Neural cell (in vitro differentiated cells): Measurements from ENCODE around the gene ZNF582. TPM values are rescaled to one million over a fixed set of nuclear protein-coding genes. Genes with fewer than 3 reads are reported as not detected.

ENCODE experiments used
- MXI1 ChIP-seq: fragments of 450-650 bp; conservative IDR thresholded peaks from 2 replicates; pipeline ENCODE4 v1.6.1; 2014; ENCODE audit warnings: antibody characterized with exemption, mild to moderate bottlenecking; ENCODE audit not compliant: poor library complexity, severe bottlenecking
- polyA plus RNA-seq: library from polyadenylated mRNA; depleted of rRNA; stranded (reverse); fragments of >200 nt; gene quantifications from 2 replicates; pipeline ENCODE4 v1.2.3, GENCODE V29; 2014
- TF ChIP-seq, protein P1 (sequence below): IDR thresholded peaks from 2 replicates; pipeline ENCODE4 v1.6.1; 2012; ENCODE audit warnings: borderline replicate concordance

Gene ZNF582
- polyA plus RNA-seq, 1 donor from 2014 or later = 14.6 TPM

DNA sequence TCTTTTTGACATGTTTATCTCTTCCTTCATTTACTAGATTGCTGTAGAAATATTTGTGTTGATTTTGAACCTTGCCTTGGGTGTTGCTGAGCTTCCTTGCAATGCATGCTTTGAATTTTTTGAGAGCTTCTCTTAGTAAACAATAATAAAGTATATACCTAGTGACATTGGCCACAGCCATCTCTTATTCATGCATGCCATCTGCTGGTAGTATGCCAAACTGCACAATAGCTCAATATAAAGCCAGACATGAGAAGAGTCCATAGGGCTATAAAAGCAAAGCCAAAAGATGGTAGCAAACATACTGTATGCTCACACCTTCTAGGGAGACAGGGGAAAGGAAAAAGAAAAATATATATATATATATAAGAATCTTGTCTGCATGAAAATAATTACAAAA lies 59.8 kb downstream of the ZNF582 start (continued):
- TF ChIP-seq, protein P1, sequence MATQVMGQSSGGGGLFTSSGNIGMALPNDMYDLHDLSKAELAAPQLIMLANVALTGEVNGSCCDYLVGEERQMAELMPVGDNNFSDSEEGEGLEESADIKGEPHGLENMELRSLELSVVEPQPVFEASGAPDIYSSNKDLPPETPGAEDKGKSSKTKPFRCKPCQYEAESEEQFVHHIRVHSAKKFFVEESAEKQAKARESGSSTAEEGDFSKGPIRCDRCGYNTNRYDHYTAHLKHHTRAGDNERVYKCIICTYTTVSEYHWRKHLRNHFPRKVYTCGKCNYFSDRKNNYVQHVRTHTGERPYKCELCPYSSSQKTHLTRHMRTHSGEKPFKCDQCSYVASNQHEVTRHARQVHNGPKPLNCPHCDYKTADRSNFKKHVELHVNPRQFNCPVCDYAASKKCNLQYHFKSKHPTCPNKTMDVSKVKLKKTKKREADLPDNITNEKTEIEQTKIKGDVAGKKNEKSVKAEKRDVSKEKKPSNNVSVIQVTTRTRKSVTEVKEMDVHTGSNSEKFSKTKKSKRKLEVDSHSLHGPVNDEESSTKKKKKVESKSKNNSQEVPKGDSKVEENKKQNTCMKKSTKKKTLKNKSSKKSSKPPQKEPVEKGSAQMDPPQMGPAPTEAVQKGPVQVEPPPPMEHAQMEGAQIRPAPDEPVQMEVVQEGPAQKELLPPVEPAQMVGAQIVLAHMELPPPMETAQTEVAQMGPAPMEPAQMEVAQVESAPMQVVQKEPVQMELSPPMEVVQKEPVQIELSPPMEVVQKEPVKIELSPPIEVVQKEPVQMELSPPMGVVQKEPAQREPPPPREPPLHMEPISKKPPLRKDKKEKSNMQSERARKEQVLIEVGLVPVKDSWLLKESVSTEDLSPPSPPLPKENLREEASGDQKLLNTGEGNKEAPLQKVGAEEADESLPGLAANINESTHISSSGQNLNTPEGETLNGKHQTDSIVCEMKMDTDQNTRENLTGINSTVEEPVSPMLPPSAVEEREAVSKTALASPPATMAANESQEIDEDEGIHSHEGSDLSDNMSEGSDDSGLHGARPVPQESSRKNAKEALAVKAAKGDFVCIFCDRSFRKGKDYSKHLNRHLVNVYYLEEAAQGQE = no peak
- TF ChIP-seq MXI1 = no peak

Other genes starting within 250 kb of the ZNF582 start
- gene GALP, start 217.5 kb downstream of the ZNF582 start, polyA plus RNA-seq = not detected in 2 replicates
- 0.24 TPM in 1 of 2 replicates, not detected in the other for gene ZSCAN5B, start 195.8 kb downstream of the ZNF582 start, polyA plus RNA-seq
- gene ZSCAN5C, start 191.3 kb downstream of the ZNF582 start, polyA plus RNA-seq = not detected in 2 replicates
- not detected in 2 replicates for gene EDDM13, start 120.8 kb downstream of the ZNF582 start, polyA plus RNA-seq
- gene ZSCAN5A, start 78.7 kb downstream of the ZNF582 start, polyA plus RNA-seq = 9.2 and 11.8 TPM in 2 replicates
- 31.5 and 39.5 TPM in 2 replicates for gene ZNF583, start 10.8 kb upstream of the ZNF582 start, polyA plus RNA-seq
- 17.4 and 19.6 TPM in 2 replicates for gene ZNF667, start 83.8 kb upstream of the ZNF582 start, polyA plus RNA-seq
- 30.0 and 31.1 TPM in 2 replicates for gene ZNF471, start 114.3 kb upstream of the ZNF582 start, polyA plus RNA-seq
- 39.9 and 45.1 TPM in 2 replicates for gene ZFP28, start 145.4 kb upstream of the ZNF582 start, polyA plus RNA-seq
- gene ZNF470, start 173.9 kb upstream of the ZNF582 start, polyA plus RNA-seq = 9.6 and 13.6 TPM in 2 replicates
- 28.8 and 38.0 TPM in 2 replicates for gene ZNF71, start 201.8 kb upstream of the ZNF582 start, polyA plus RNA-seq
- 9.2 and 14.2 TPM in 2 replicates for gene SMIM17, start 249.6 kb upstream of the ZNF582 start, polyA plus RNA-seq